SK-N-SH (cell line): ENCODE results near the gene GALE. TPM values are rescaled to one million over a fixed set of nuclear protein-coding genes. Genes with fewer than 3 reads are reported as not detected.

Source experiments
- CTCF ChIA-PET: fragments of 300-600, 350-600 bp; formaldehyde crosslinking; extraction: SDS; loops from one replicate; lab custom pipeline; 2021; lab: Yijun Ruan, JAX
- POLR2A ChIA-PET: fragments of 350-600 bp; sonication (Branson Sonifier 250); formaldehyde crosslinking; extraction: SDS; loops from one replicate; lab custom pipeline; 2020; ENCODE audit warnings: antibody characterized with exemption, inconsistent platforms; lab: Yijun Ruan, JAX
- DNase-seq: peaks from one replicate; pipeline ENCODE4 v3.0.0; 2012
- H2AFZ ChIP-seq: fragments of 200-600 bp; sonication (generic); 2 replicates; pipeline ENCODE4 v1.8.1; 2016; ENCODE audit warnings: antibody characterized with exemption, mild to moderate bottlenecking, low read depth
- H3F3A ChIP-seq: fragments of 200-600 bp; sonication (generic); replicated peaks from 2 replicates; pipeline ENCODE3; 2016; ENCODE audit warnings: antibody characterized with exemption, mild to moderate bottlenecking; ENCODE audit not compliant: insufficient read depth
- H3K27ac ChIP-seq, 2 experiments: fragments of 200-500 bp in 1 of 2; fragments of 200-600 bp in 1 of 2; sonication (Bioruptor generic) in 1 of 2; sonication (generic), shearing (Covaris generic) in 1 of 2; 2 replicates each; pipeline versions ENCODE4 v1.5.1 to v1.6.1; 2014 to 2016; ENCODE audit warnings: low read depth in 2 of 2, inconsistent platforms in 1 of 2, low read length in 1 of 2, mild to moderate bottlenecking in 1 of 2, mixed read lengths in 1 of 2
- H3K27me3 ChIP-seq: fragments of 200-600 bp; sonication (generic), shearing (Covaris generic); 2 replicates; pipeline ENCODE4 v1.6.1; 2016; ENCODE audit warnings: mixed run types; ENCODE audit not compliant: insufficient read depth
- H3K36me3 ChIP-seq, 2 experiments: fragments of 200-500 bp in 1 of 2; fragments of 200-600 bp in 1 of 2; sonication (Bioruptor generic) in 1 of 2; sonication (generic) in 1 of 2; replicated peaks in 1 of 2; 2 replicates each; pipeline versions ENCODE3 to v1.5.1; 2014 to 2016; ENCODE audit warnings: low read length in 1 of 2, mild to moderate bottlenecking in 1 of 2; ENCODE audit not compliant: insufficient read depth in 2 of 2, control insufficient read depth in 1 of 2
- H3K4me1 ChIP-seq, 2 experiments: fragments of 200-500 bp in 1 of 2; fragments of 200-600 bp in 1 of 2; sonication (Bioruptor generic) in 1 of 2; sonication (generic), shearing (Covaris generic) in 1 of 2; 2 replicates each; pipeline versions ENCODE4 v1.5.1 to v1.6.1; 2014 to 2016; ENCODE audit warnings: low read depth in 1 of 2, low read length in 1 of 2, mixed run types in 1 of 2; ENCODE audit not compliant: insufficient read depth in 2 of 2, control insufficient read depth in 1 of 2
- H3K4me2 ChIP-seq: fragments of 200-600 bp; sonication (generic), shearing (Covaris generic); 2 replicates; pipeline ENCODE4 v1.6.1; 2017; ENCODE audit warnings: mixed run types
- H3K4me3 ChIP-seq, 2 experiments: fragments of 200-500 bp in 1 of 2; fragments of 200-600 bp in 1 of 2; sonication (Bioruptor generic) in 1 of 2; sonication (generic), shearing (Covaris generic) in 1 of 2; 2 replicates each; pipeline versions ENCODE4 v1.5.1 to v1.8.1; 2014 to 2016; ENCODE audit warnings: low read depth in 2 of 2, inconsistent platforms in 1 of 2, low read length in 1 of 2, mild to moderate bottlenecking in 1 of 2, mixed read lengths in 1 of 2, moderate library complexity in 1 of 2
- H3K79me2 ChIP-seq: fragments of 200-600 bp; sonication (generic); 2 replicates; pipeline ENCODE4 v1.8.1; 2017; ENCODE audit warnings: mild to moderate bottlenecking; ENCODE audit not compliant: insufficient read depth
- H3K9ac ChIP-seq: fragments of 200-600 bp; sonication (generic); 2 replicates; pipeline ENCODE4 v1.6.1; 2017; ENCODE audit warnings: mixed run types
- H3K9me2 ChIP-seq: fragments of 200-600 bp; sonication (generic); 2 replicates; pipeline ENCODE4 v1.6.1; 2017; ENCODE audit warnings: mixed run types
- H3K9me3 ChIP-seq: fragments of 200-600 bp; sonication (generic); 2 replicates; pipeline ENCODE4 v1.6.1; 2017; ENCODE audit warnings: mixed run types, mild to moderate bottlenecking, moderate library complexity
- H4K20me1 ChIP-seq: fragments of 200-600 bp; sonication (generic); 2 replicates; pipeline ENCODE4 v1.6.1; 2017; ENCODE audit warnings: mild to moderate bottlenecking, mixed run types; ENCODE audit not compliant: insufficient read depth
- ELF1 ChIP-seq: IDR thresholded peaks from 2 replicates; pipeline ENCODE4 v1.4.0; 2012
- FOXM1 ChIP-seq: IDR thresholded peaks from 2 replicates; pipeline ENCODE4 v1.4.0; 2012; ENCODE audit warnings: low read depth, mild to moderate bottlenecking
- JUND ChIP-seq: IDR thresholded peaks from 2 replicates; pipeline ENCODE4 v1.4.0; 2012
- NRF1 ChIP-seq: IDR thresholded peaks from 2 replicates; pipeline ENCODE4 v1.6.1; 2012; ENCODE audit warnings: low read depth, mild to moderate bottlenecking, low read length
- RCOR1 ChIP-seq: fragments of 150-350 bp; IDR thresholded peaks from 2 replicates; pipeline ENCODE4 v1.6.1; 2017; ENCODE audit warnings: antibody characterized with exemption, low read length
- RFX5 ChIP-seq: IDR thresholded peaks from 2 replicates; pipeline ENCODE4 v1.6.1; 2012; ENCODE audit warnings: mild to moderate bottlenecking, improper control_type of control experiment, low read length
- TAF1 ChIP-seq: IDR thresholded peaks from 2 replicates; pipeline ENCODE4 v1.6.1; 2012; ENCODE audit warnings: low read depth, mild to moderate bottlenecking, low read length, moderate library complexity, borderline replicate concordance
- TCF12 ChIP-seq: IDR thresholded peaks from 2 replicates; pipeline ENCODE4 v1.4.0; 2012
- USF2 ChIP-seq: fragments of 150-350 bp; IDR thresholded peaks from 2 replicates; pipeline ENCODE4 v1.6.1; 2017; ENCODE audit warnings: antibody characterized with exemption, low read length, low read depth, borderline replicate concordance
- YY1 ChIP-seq: IDR thresholded peaks from 2 replicates; pipeline ENCODE4 v1.4.0; 2012; ENCODE audit warnings: low read depth, mild to moderate bottlenecking
- ZBTB33 ChIP-seq: IDR thresholded peaks from 2 replicates; pipeline ENCODE4 v1.4.0; 2012; ENCODE audit warnings: low read depth, borderline replicate concordance
- WGBS: methylation state at CpG from one replicate; pipeline ENCODE4 v1.1.6; 2017; ENCODE audit warnings: low lambda C conversion rate; 5-methylcytosine and 5-hydroxymethylcytosine counted together
- polyA plus RNA-seq, 3 experiments: library from polyadenylated mRNA; depleted of rRNA; stranded (reverse); fragments of >200 nt; gene quantifications; 2 replicates each; pipeline ENCODE4 v1.2.3, GENCODE V29; 2012
- TF ChIP-seq, protein P1 (sequence below): IDR thresholded peaks from 2 replicates; pipeline ENCODE4; 2012
- TF ChIP-seq, protein P2 (sequence below): fragments of 150-350 bp; IDR thresholded peaks from 2 replicates; pipeline ENCODE4 v1.6.1; 2016; ENCODE audit warnings: mild to moderate bottlenecking, low read depth, low read length
- TF ChIP-seq, protein P3 (sequence below): IDR thresholded peaks from 2 replicates; pipeline ENCODE4 v1.4.0; 2012; ENCODE audit warnings: low read depth, borderline replicate concordance

The GALE gene
- polyA plus RNA-seq, 1 of the 3 experiments (the other 2 are of a cell fraction) = 71.7 TPM

DNA sequence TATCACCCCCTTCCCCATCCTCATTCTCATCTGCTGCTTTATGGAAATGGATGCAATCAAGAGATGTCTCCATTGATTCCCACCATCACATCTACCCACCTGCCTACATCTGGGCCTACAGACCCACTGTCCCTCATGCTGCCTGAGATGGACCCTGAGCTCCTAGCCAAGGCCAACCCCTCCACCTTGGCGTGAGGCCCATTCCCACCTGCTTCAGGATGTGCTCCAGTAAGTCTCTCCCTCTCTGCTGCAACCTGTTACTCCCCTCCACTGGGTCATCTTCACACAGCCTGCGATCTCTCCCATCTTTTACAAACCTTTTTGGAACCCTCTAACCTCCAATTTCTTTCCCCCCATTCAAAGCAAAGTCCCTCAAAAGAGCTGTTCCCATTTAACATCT lies 4.5 kb upstream of the GALE start:
- 82% methylated on average over 2 of the region's 2 CpGs for WGBS
- no peak overlapping the region for H3K4me2 ChIP-seq
- no peaks in the 10 kb centered on the region for H3K27me3 ChIP-seq
- no peak for DNase-seq
- H3K9me2 ChIP-seq = no peaks in the 10 kb centered on the region
- H3F3A ChIP-seq = peaks cover 8% of the 10 kb centered on the region
- TF ChIP-seq, protein P1, sequence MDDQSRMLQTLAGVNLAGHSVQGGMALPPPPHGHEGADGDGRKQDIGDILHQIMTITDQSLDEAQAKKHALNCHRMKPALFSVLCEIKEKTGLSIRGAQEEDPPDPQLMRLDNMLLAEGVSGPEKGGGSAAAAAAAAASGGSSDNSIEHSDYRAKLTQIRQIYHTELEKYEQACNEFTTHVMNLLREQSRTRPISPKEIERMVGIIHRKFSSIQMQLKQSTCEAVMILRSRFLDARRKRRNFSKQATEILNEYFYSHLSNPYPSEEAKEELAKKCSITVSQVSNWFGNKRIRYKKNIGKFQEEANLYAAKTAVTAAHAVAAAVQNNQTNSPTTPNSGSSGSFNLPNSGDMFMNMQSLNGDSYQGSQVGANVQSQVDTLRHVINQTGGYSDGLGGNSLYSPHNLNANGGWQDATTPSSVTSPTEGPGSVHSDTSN = no peak
- no peak for TF ChIP-seq JUND
- no peak for TF ChIP-seq ELF1
- TF ChIP-seq TAF1 = no peak
- TF ChIP-seq, protein P2, sequence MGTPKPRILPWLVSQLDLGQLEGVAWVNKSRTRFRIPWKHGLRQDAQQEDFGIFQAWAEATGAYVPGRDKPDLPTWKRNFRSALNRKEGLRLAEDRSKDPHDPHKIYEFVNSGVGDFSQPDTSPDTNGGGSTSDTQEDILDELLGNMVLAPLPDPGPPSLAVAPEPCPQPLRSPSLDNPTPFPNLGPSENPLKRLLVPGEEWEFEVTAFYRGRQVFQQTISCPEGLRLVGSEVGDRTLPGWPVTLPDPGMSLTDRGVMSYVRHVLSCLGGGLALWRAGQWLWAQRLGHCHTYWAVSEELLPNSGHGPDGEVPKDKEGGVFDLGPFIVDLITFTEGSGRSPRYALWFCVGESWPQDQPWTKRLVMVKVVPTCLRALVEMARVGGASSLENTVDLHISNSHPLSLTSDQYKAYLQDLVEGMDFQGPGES = no peak
- TF ChIP-seq, protein P3, sequence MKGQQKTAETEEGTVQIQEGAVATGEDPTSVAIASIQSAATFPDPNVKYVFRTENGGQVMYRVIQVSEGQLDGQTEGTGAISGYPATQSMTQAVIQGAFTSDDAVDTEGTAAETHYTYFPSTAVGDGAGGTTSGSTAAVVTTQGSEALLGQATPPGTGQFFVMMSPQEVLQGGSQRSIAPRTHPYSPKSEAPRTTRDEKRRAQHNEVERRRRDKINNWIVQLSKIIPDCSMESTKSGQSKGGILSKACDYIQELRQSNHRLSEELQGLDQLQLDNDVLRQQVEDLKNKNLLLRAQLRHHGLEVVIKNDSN = no peak
- no peak for TF ChIP-seq NRF1
- TF ChIP-seq YY1 = no peak
- no peak for TF ChIP-seq RCOR1
- TF ChIP-seq ZBTB33 = no peak
- no peak for TF ChIP-seq FOXM1
- TF ChIP-seq USF2 = no peak
- TF ChIP-seq RFX5 = no peak
- TF ChIP-seq TCF12 = no peak
- no peaks in the 10 kb centered on the region for H3K9me3 ChIP-seq
- POLR2A ChIA-PET = interaction anchor here (0.6 to 1.8 kb wide), 2 partner anchors 20 to 38 kb away, joined by 3 to 4 read pairs; partner anchors contain the start of gene HMGCL
- no peaks in the 10 kb centered on the region for H4K20me1 ChIP-seq
- CTCF ChIA-PET = interaction anchor here (1.0 to 2.0 kb wide), 4 partner anchors 11 to 112 kb away, joined by 3 to 7 read pairs (median 4); partner anchors contain the start of gene HMGCL
- no peak overlapping the region for H3K27ac ChIP-seq
- peaks cover 0 to 17% of the 10 kb centered on the region in 2 experiments; a peak in 1 of 4 replicates for H3K4me1 ChIP-seq
- no peak overlapping the region for H2AFZ ChIP-seq
- no peaks in the 10 kb centered on the region for H3K79me2 ChIP-seq
- H3K9ac ChIP-seq = no peak overlapping the region
- no peak overlapping the region for H3K4me3 ChIP-seq
- H3K36me3 ChIP-seq = no peaks in the 10 kb centered on the region
